CD4-positive, alpha-beta memory T cell (primary cell): ENCODE data around the gene CENPK. TPM values are rescaled to one million over a fixed set of nuclear protein-coding genes. Genes with fewer than 3 reads are reported as not detected.

Source experiments
- CTCF ChIA-PET: fragments of 350-600 bp; sonication (Branson Sonifier 250); formaldehyde crosslinking; loops from one replicate; lab custom pipeline; 2021; ENCODE audit warnings: inconsistent platforms; ENCODE audit not compliant: partially characterized antibody; lab: Charles Lee
- POLR2A ChIA-PET: fragments of 350-600 bp; sonication (Branson Sonifier 250); formaldehyde crosslinking; loops from one replicate; lab custom pipeline; 2021; ENCODE audit not compliant: partially characterized antibody; lab: Charles Lee
- DNase-seq, 5 donors: peaks; one replicate each; pipeline versions ENCODE4 v3.0.0 to v3.0.0-alpha.2; 2020 to 2022; ENCODE audit warnings: mixed read lengths in 1 of 5
- H3K27ac ChIP-seq: one replicate; pipeline ENCODE4 v1.7.0; 2013; ENCODE audit warnings: low read depth, low read length
- H3K27me3 ChIP-seq: 2 replicates; pipeline ENCODE4 v1.7.0; 2013; ENCODE audit warnings: mild to moderate bottlenecking, low read length, moderate library complexity; ENCODE audit not compliant: insufficient read depth
- H3K36me3 ChIP-seq: 2 replicates; pipeline ENCODE4 v1.7.0; 2013; ENCODE audit warnings: mild to moderate bottlenecking, low read length, moderate library complexity; ENCODE audit not compliant: insufficient read depth
- H3K4me1 ChIP-seq: 2 replicates; pipeline ENCODE4 v1.7.0; 2013; ENCODE audit warnings: mild to moderate bottlenecking, low read length, moderate library complexity; ENCODE audit not compliant: insufficient read depth
- H3K4me3 ChIP-seq, 2 donors: one replicate each; pipeline ENCODE4 v1.7.0; 2013; ENCODE audit warnings: low read length in 2 of 2, mild to moderate bottlenecking in 1 of 2
- H3K9me3 ChIP-seq, 2 donors: one replicate each; pipeline ENCODE4 v1.7.0; 2013; ENCODE audit warnings: low read length in 2 of 2, control low read depth in 1 of 2; ENCODE audit not compliant: control insufficient read depth in 1 of 2
- H3K27ac Mint-ChIP-seq, 7 donors: one replicate each; pipeline ENCODE4 v1.8.0; 2020 to 2021; ENCODE audit warnings: mixed read lengths in 7 of 7, mild to moderate bottlenecking in 6 of 7, inconsistent platforms in 3 of 7, moderate library complexity in 3 of 7
- H3K27me3 Mint-ChIP-seq, 2 donors: one replicate each; pipeline ENCODE4 v1.8.0; 2020 to 2021; ENCODE audit warnings: mixed read lengths in 2 of 2
- H3K36me3 Mint-ChIP-seq, 2 donors: one replicate each; pipeline ENCODE4 v1.8.0; 2020 to 2021; ENCODE audit warnings: mixed read lengths in 2 of 2, inconsistent platforms in 1 of 2, mild to moderate bottlenecking in 1 of 2
- H3K4me1 Mint-ChIP-seq, 4 donors: one replicate each; pipeline ENCODE4 v1.8.0; 2020 to 2021; ENCODE audit warnings: mixed read lengths in 4 of 4, mild to moderate bottlenecking in 1 of 4
- H3K4me3 Mint-ChIP-seq, 8 donors: one replicate each; pipeline ENCODE4 v1.8.0; 2020 to 2021; ENCODE audit warnings: mixed read lengths in 8 of 8, mild to moderate bottlenecking in 7 of 8, moderate library complexity in 6 of 8, inconsistent platforms in 3 of 8
- H3K9me3 Mint-ChIP-seq, 8 donors: one replicate each; pipeline ENCODE4 v1.8.0; 2020 to 2021; ENCODE audit warnings: mixed read lengths in 8 of 8, mild to moderate bottlenecking in 5 of 8, inconsistent platforms in 3 of 8, moderate library complexity in 1 of 8
- intact Hi-C: fragments of 100-400 bp; cut with micrococcal nuclease; formaldehyde crosslinking; loops from one replicate; pipeline ENCODE4 v1.15.1; 2023
- polyA plus RNA-seq, 2 donors: library from polyadenylated mRNA; unstranded; fragments of 300-500 nt; fragmentation: Illumina TruSeq; gene quantifications; one replicate each; pipeline ENCODE4 v1.2.3, GENCODE V29; 2021
- total RNA-seq, 2 experiments: library from RNA; stranded (reverse); gene quantifications; one replicate each; pipeline ENCODE4 v1.2.3, GENCODE V29; 2021

CENPK gene
- total and polyA plus RNA-seq, 4 experiments from 2014 or later, result 6.7 to 30.7 (median 14.5) TPM

GRCh38 chr5:65548281-65548680 lies 14.7 kb downstream of the CENPK start:
- intact Hi-C loops, result no loop called here
- Histone ChIP-seq H3K4me3 (no peak overlapping the region), H3K36me3 (peaks cover 14% of the 10 kb centered on the region), H3K9me3 (no peaks in the 10 kb centered on the region), H3K27ac (no peak overlapping the region), H3K27me3 (no peaks in the 10 kb centered on the region), H3K4me1 (no peaks in the 10 kb centered on the region)
- Mint-ChIP-seq H3K27ac (no peak overlapping the region), H3K27me3 (no peaks in the 10 kb centered on the region), H3K4me1 (peaks cover 0 to 8% (median 2%) of the 10 kb centered on the region in 4 donors), H3K4me3 (no peak overlapping the region), H3K9me3 (no peaks in the 10 kb centered on the region), H3K36me3 (peaks cover 14 to 32% of the 10 kb centered on the region in 2 donors)
- CTCF ChIA-PET, result no interaction called here
- POLR2A ChIA-PET, result no interaction called here
- no peak for DNase-seq

GRCh38 chr5:65546141-65546540 lies 16.8 kb downstream of the CENPK start:
- no peaks in the 10 kb centered on the region for H3K9me3 ChIP-seq
- peaks cover 0 to 6% (median under 1%) of the 10 kb centered on the region in 4 donors for H3K4me1 Mint-ChIP-seq
- no peak overlapping the region for H3K4me3 Mint-ChIP-seq
- no peak overlapping the region for H3K27ac ChIP-seq
- H3K27ac Mint-ChIP-seq, result peak overlapping the region in 1 of 7 donors; percentile 31
- intact Hi-C loops, result no loop called here
- ChIA-PET POLR2A (interaction anchor here (1.2 kb wide), 1 partner anchor 8 kb away, joined by 3 read pairs; no protein-coding TSS in a partner anchor), CTCF (no interaction called here)
- peaks cover 23% of the 10 kb centered on the region for H3K36me3 ChIP-seq
- no peak for DNase-seq
- no peaks in the 10 kb centered on the region for H3K27me3 ChIP-seq
- H3K9me3 Mint-ChIP-seq, result no peaks in the 10 kb centered on the region
- H3K4me3 ChIP-seq, result no peak overlapping the region
- peaks cover 24 to 39% of the 10 kb centered on the region in 2 donors for H3K36me3 Mint-ChIP-seq
- no peaks in the 10 kb centered on the region for H3K27me3 Mint-ChIP-seq
- no peaks in the 10 kb centered on the region for H3K4me1 ChIP-seq

GRCh38 chr5:65544473-65544872 lies 18.5 kb downstream of the CENPK start:
- Histone ChIP-seq H3K27me3 (no peaks in the 10 kb centered on the region), H3K27ac (no peak overlapping the region), H3K4me1 (no peaks in the 10 kb centered on the region), H3K9me3 (no peaks in the 10 kb centered on the region), H3K4me3 (no peak overlapping the region), H3K36me3 (peaks cover 16% of the 10 kb centered on the region)
- Mint-ChIP-seq H3K4me1 (peaks cover 0 to 4% (median under 1%) of the 10 kb centered on the region in 4 donors), H3K36me3 (peaks cover 24 to 29% of the 10 kb centered on the region in 2 donors), H3K4me3 (no peak overlapping the region), H3K27me3 (no peaks in the 10 kb centered on the region), H3K9me3 (no peaks in the 10 kb centered on the region), H3K27ac (no peak overlapping the region)
- ChIA-PET CTCF (no interaction called here), POLR2A (no interaction called here)
- intact Hi-C loops, result no loop called here
- DNase-seq, result no peak

- H3K27ac ChIP-seq, result no peak overlapping the region
- intact Hi-C loops, result no loop called here
- H3K36me3 ChIP-seq, result peaks cover 13% of the 10 kb centered on the region
- no peaks in the 10 kb centered on the region for H3K9me3 ChIP-seq
- no peak overlapping the region for H3K4me3 ChIP-seq
- Mint-ChIP-seq H3K36me3 (peaks cover 17 to 32% of the 10 kb centered on the region in 2 donors), H3K9me3 (no peaks in the 10 kb centered on the region), H3K27ac (peak overlapping the region in 1 of 7 donors; percentile 29), H3K4me1 (peaks cover 0 to 2% (median 0%) of the 10 kb centered on the region in 4 donors), H3K4me3 (no peak overlapping the region), H3K27me3 (no peaks in the 10 kb centered on the region)
- ChIA-PET CTCF (interaction anchor here (0.7 to 1.2 kb wide), 3 partner anchors 10 to 21 kb away, joined by 3 to 4 read pairs (median 3); no protein-coding TSS in a partner anchor), POLR2A (no interaction called here)
- H3K27me3 ChIP-seq, result no peaks in the 10 kb centered on the region
- no peak for DNase-seq
- no peaks in the 10 kb centered on the region for H3K4me1 ChIP-seq
Observed at GRCh38 chr5:65539827-65540226, 23.1 kb downstream of the CENPK start.

GRCh38 chr5:65535529-65535987 lies 27.4 kb downstream of the CENPK start:
- intact Hi-C loops, result no loop called here
- CTCF ChIA-PET, result interaction anchor here (1.0 kb wide), 1 partner anchor 27 kb away, joined by 3 read pairs; the partner anchor contains the start of genes CENPK and PPWD1
- H3K27ac Mint-ChIP-seq, result peak overlapping the region in 1 of 7 donors; percentile 15

GRCh38 chr5:65530904-65531303 lies 32.1 kb downstream of the CENPK start:
- no peaks in the 10 kb centered on the region for H3K27me3 ChIP-seq
- H3K9me3 ChIP-seq, result no peaks in the 10 kb centered on the region
- ChIA-PET CTCF (interaction anchor here (1.0 kb wide), 1 partner anchor 10 kb away, joined by 3 read pairs; no protein-coding TSS in a partner anchor), POLR2A (interaction anchor here (1.3 kb wide), 1 partner anchor 32 kb away, joined by 4 read pairs; the partner anchor contains the start of genes CENPK and PPWD1)
- H3K4me1 ChIP-seq, result no peaks in the 10 kb centered on the region
- Mint-ChIP-seq H3K9me3 (no peaks in the 10 kb centered on the region), H3K4me3 (no peak overlapping the region), H3K36me3 (peaks cover 2 to 10% of the 10 kb centered on the region in 2 donors), H3K27me3 (no peaks in the 10 kb centered on the region), H3K27ac (no peak overlapping the region), H3K4me1 (no peaks in the 10 kb centered on the region)
- intact Hi-C loops, result no loop called here
- no peak for DNase-seq
- H3K4me3 ChIP-seq, result no peak overlapping the region
- no peak overlapping the region for H3K27ac ChIP-seq
- no peaks in the 10 kb centered on the region for H3K36me3 ChIP-seq

More at GRCh38 chr5:65535529-65535987, 27.4 kb downstream of the CENPK start:
- DNase-seq, result no peak
- H3K4me1 Mint-ChIP-seq, result no peaks in the 10 kb centered on the region
- Histone ChIP-seq H3K4me3 (no peak overlapping the region), H3K9me3 (no peaks in the 10 kb centered on the region), H3K27me3 (no peaks in the 10 kb centered on the region), H3K36me3 (peaks cover 3% of the 10 kb centered on the region), H3K4me1 (no peaks in the 10 kb centered on the region), H3K27ac (no peak overlapping the region)
- no peak overlapping the region for H3K4me3 Mint-ChIP-seq
- peaks cover under 1 to 5% of the 10 kb centered on the region in 2 donors for H3K36me3 Mint-ChIP-seq
- H3K9me3 Mint-ChIP-seq, result no peaks in the 10 kb centered on the region
- POLR2A ChIA-PET, result interaction anchor here (0.6 to 2.8 kb wide), 2 partner anchors 15 to 27 kb away, joined by 3 to 19 read pairs; partner anchors contain the start of genes CENPK and PPWD1
- no peaks in the 10 kb centered on the region for H3K27me3 Mint-ChIP-seq

- H3K9me3 Mint-ChIP-seq, result no peaks in the 10 kb centered on the region
- DNase-seq, result no peak
- H3K36me3 Mint-ChIP-seq, result peaks cover 8 to 24% of the 10 kb centered on the region in 2 donors
- Histone ChIP-seq H3K36me3 (no peaks in the 10 kb centered on the region), H3K4me3 (no peak overlapping the region), H3K9me3 (no peaks in the 10 kb centered on the region), H3K27ac (no peak overlapping the region), H3K27me3 (no peaks in the 10 kb centered on the region), H3K4me1 (no peaks in the 10 kb centered on the region)
- intact Hi-C loops, result no loop called here
- ChIA-PET POLR2A (no interaction called here), CTCF (interaction anchor here (1.0 kb wide), 1 partner anchor 85 kb away, joined by 3 read pairs; no protein-coding TSS in a partner anchor)
- no peaks in the 10 kb centered on the region for H3K4me1 Mint-ChIP-seq
- H3K4me3 Mint-ChIP-seq, result peak overlapping the region in 1 of 8 donors; percentile 6
- no peaks in the 10 kb centered on the region for H3K27me3 Mint-ChIP-seq
- no peak overlapping the region for H3K27ac Mint-ChIP-seq
Observed at GRCh38 chr5:65525726-65526125, 37.2 kb downstream of the CENPK start.
